Thyroid gland (tissue), 4 donors: ENCODE results near the gene MAP1B. TPM values are rescaled to one million over a fixed set of nuclear protein-coding genes. Genes with fewer than 3 reads are reported as not detected.

Experiments used
- DNase-seq, 2 donors: peaks; one replicate each; pipeline ENCODE4 v3.0.0-alpha.2; 2019
- H3K27ac ChIP-seq, 3 donors: fragments of 200-600 bp; sonication (generic); 1 replicate in 2 of 3; 2 replicates in 1 of 3; pipeline ENCODE4 v1.5.1; 2016 to 2019; ENCODE audit warnings: mild to moderate bottlenecking in 1 of 3, moderate library complexity in 1 of 3
- H3K27me3 ChIP-seq: fragments of 200-600 bp; sonication (generic); one replicate; pipeline ENCODE4 v1.5.1; 2019
- H3K36me3 ChIP-seq, 2 donors: fragments of 200-600 bp; sonication (generic); one replicate each; pipeline ENCODE4 v1.5.1; 2016 to 2019
- H3K4me1 ChIP-seq, 2 donors: fragments of 200-600 bp; sonication (generic); one replicate each; pipeline ENCODE4 v1.5.1; 2017 to 2019
- H3K4me3 ChIP-seq, 3 donors: fragments of 200-600 bp; sonication (generic); replicated peaks in 1 of 3; 1 replicate in 2 of 3; 2 replicates in 1 of 3; pipeline ENCODE4 v1.5.1; 2016; ENCODE audit warnings: mild to moderate bottlenecking in 1 of 3
- H3K9me3 ChIP-seq: fragments of 200-600 bp; sonication (generic); one replicate; pipeline ENCODE4 v1.5.1; 2017
- CTCF ChIP-seq, 6 experiments: fragments of 200-600 bp in 3 of 6; fragments of 450-650 bp in 3 of 6; sonication (generic) in 3 of 6; IDR thresholded peaks; one replicate each; pipeline ENCODE4 v1.5.1; 2016 to 2019; ENCODE audit warnings: antibody characterized with exemption in 6 of 6, mild to moderate bottlenecking in 2 of 6, inconsistent platforms in 1 of 6, moderate library complexity in 1 of 6
- POLR2A ChIP-seq, 2 donors: fragments of 450-650 bp; IDR thresholded peaks; one replicate each; pipeline ENCODE4 v1.6.1; 2017; ENCODE audit warnings: antibody characterized with exemption in 2 of 2, mild to moderate bottlenecking in 2 of 2, moderate library complexity in 1 of 2
- WGBS, 2 donors: methylation state at CpG; one replicate each; pipeline ENCODE4 v1.1.5; 2017; 5-methylcytosine and 5-hydroxymethylcytosine counted together
- intact Hi-C: fragments of 100-400 bp; cut with DNase I; formaldehyde crosslinking; loops from one replicate; pipeline ENCODE4 v1.15.1; 2023
- total RNA-seq, 4 donors: library from RNA; depleted of rRNA; stranded (reverse); fragments of >200 nt; gene quantifications; one replicate each; pipeline ENCODE4 v1.2.3, GENCODE V29; 2016

MAP1B gene
- total RNA-seq, 4 donors from 2014 or later, result 40.3 to 94.9 (median 56.3) TPM

DNA sequence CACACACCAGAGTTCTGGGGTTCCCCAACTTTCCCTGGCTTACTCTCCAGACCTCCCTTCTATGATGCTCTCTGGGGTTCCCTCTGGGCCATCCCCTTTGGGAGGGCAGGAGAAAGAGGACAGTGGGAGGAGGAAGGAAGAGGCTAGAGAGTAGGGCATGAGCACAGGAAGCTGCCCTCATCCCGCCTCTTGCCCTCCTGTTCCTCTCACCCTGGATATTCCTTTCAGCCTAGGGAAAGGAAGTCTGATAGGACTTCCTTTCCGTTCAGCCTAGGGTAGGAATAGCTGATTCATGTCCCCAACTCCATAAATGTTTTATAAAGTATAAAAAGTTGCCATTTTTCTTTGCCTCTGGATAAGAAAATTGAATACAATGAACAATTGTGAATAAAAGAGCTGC, 7.4 kb downstream of the MAP1B start:
- no peak for TF ChIP-seq POLR2A (IDR thresholded peaks at IDR 0.05)
- no peak for TF ChIP-seq CTCF (IDR thresholded peaks at IDR 0.05)
- Histone ChIP-seq H3K9me3 (no peaks in the 10 kb centered on the region), H3K4me1 (no peaks in the 10 kb centered on the region), H3K36me3 (no peaks in the 10 kb centered on the region), H3K4me3 (no peak overlapping the region), H3K27me3 (no peaks in the 10 kb centered on the region), H3K27ac (no peak overlapping the region)
- no peak for DNase-seq
- intact Hi-C loops, result no loop called here
- 81 to 83% methylated on average over 2 of the region's 2 CpGs for WGBS, 2 donors

DNA sequence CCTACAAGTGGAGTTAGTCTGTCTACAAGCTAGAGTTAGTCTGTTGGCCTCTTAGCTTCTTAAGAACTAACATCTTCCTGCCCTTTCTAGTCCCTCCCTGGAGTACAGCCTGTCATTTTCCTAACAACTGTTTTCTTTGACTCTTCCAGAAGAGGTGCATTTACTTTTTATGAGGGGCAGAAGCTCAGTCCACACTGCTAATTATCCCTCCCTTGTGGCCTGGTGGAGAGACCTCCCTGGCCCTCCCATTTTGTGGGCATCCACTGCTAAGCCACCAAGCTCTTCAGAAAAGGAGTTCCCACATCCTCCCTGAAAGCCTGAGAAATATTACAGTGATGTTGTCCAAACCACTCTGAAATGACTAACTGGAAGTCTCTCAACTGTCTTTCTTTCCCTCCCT, 8.0 kb downstream of the MAP1B start:
- intact Hi-C loops, result no loop called here
- H3K27ac ChIP-seq, result no peak overlapping the region

GRCh38 chr5:72117307-72117706, 10.0 kb downstream of the MAP1B start:
- Histone ChIP-seq H3K36me3 (no peaks in the 10 kb centered on the region), H3K27ac (no peak overlapping the region), H3K4me3 (no peak overlapping the region), H3K27me3 (no peaks in the 10 kb centered on the region), H3K9me3 (no peaks in the 10 kb centered on the region), H3K4me1 (no peaks in the 10 kb centered on the region)
- TF ChIP-seq CTCF (IDR thresholded peaks at IDR 0.05) (no peak), POLR2A (IDR thresholded peaks at IDR 0.05) (no peak)
- DNase-seq, result no peak
- intact Hi-C loops, result no loop called here

More for the DNA sequence above, 8.0 kb downstream of the MAP1B start:
- H3K9me3 ChIP-seq, result no peaks in the 10 kb centered on the region
- no peaks in the 10 kb centered on the region for H3K27me3 ChIP-seq
- no peaks in the 10 kb centered on the region for H3K36me3 ChIP-seq
- no peak for DNase-seq
- TF ChIP-seq CTCF (IDR thresholded peaks at IDR 0.05), result no peak
- TF ChIP-seq POLR2A (IDR thresholded peaks at IDR 0.05), result no peak
- H3K4me1 ChIP-seq, result no peaks in the 10 kb centered on the region
- H3K4me3 ChIP-seq, result no peak overlapping the region

DNA sequence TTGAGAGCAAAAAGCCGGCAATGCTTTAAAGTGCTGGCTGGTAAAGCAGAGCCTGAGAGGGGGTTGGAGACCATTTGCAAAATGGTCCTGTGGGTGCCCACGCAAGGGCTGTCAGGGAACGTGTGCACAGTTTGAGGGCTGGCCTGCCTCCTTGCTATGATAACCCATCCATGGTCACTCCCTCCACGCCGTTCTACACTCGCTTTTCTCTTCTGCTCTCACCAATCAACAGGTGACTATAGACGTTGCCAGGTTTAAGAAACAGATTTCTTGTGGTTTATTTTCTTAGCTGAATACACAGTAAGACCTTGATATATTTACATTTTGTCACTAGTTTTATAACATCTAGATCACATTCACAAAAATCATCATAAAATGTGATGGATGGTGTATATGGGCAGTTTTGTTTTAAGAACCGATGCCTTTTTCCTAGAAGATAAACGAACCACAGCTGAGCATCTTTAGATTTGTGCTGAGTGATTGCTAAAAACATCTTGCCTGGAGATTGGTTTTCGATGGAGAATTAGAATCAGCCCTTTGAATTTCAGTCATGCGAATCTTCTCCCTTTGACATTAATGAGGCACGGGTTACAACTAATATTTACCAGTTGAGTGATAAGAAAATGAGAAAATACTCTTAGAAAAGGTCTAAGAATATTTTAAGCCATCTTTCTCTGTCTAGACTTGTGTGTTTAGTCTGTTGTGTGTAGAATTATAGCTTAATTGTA, 13.9 kb downstream of the MAP1B start:
- WGBS, 2 donors, result 59 to 64% methylated on average over 12 of the region's 12 CpGs
- intact Hi-C loops, result no loop called here
- no peaks in the 10 kb centered on the region for H3K36me3 ChIP-seq
- no peak for DNase-seq
- no peaks in the 10 kb centered on the region for H3K9me3 ChIP-seq
- H3K4me3 ChIP-seq, result no peak overlapping the region
- H3K27ac ChIP-seq, result no peak overlapping the region
- H3K4me1 ChIP-seq, result no peaks in the 10 kb centered on the region
- no peaks in the 10 kb centered on the region for H3K27me3 ChIP-seq
- no peak for TF ChIP-seq CTCF (IDR thresholded peaks at IDR 0.05)
- TF ChIP-seq POLR2A (IDR thresholded peaks at IDR 0.05), result no peak

DNA sequence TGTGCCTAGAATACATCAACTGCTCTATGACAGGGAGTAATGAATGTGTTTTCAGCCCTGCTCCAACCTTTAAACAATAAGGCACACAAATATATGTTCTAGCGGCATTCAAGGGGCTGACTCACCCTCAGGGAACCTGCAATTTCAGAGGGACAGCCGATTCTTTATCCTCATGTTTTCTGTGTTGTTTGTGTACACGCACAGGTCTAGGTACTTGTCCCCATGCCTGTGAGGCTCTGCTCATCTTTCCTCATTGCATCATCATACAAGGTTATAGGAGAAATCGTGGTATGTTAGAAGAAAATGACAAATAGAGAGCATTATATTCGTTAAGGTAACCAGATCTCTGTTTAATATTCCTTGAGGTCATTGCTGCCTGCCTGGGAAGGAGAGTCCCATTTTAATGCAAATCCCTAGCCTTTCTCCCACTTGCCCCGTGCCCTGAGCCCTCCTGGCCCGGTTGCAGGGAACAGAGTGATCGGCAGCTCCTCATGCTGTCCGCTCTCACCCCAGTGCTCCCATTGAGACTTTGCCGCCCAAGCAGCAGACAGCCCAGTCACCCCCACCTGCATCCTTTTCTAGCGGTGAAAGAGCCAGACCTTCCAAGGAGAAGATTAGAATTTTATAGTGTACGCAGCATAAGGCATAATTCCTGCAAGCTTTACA, 14.6 kb downstream of the MAP1B start:
- Histone ChIP-seq H3K4me3 (no peak overlapping the region), H3K36me3 (no peaks in the 10 kb centered on the region), H3K9me3 (no peaks in the 10 kb centered on the region), H3K4me1 (no peaks in the 10 kb centered on the region), H3K27ac (no peak overlapping the region), H3K27me3 (no peaks in the 10 kb centered on the region)
- TF ChIP-seq POLR2A (IDR thresholded peaks at IDR 0.05) (no peak), CTCF (IDR thresholded peaks at IDR 0.05) (no peak)
- WGBS, 2 donors, result 72 to 78% methylated on average over 12 of the region's 12 CpGs
- no peak for DNase-seq
- intact Hi-C loops, result no loop called here
